GM13977 (cell line): ENCODE results near the gene TRPC3.

Experiments
- DNase-seq: peaks from one replicate; pipeline ENCODE4 v3.0.0; 2012; ENCODE audit warnings: low spot score
- in situ Hi-C: fragments of 300-500 bp; cut with MboI; formaldehyde crosslinking; loops from one replicate; pipeline ENCODE4 v1.12.0; 2022; ENCODE audit warnings: low sequenced_read_pairs, low pct_unique_long_range_greater_than_20kb, mixed read lengths, inconsistent platforms; ENCODE audit not compliant: unreplicated experiment
- TF ChIP-seq, protein P1 (sequence below): IDR thresholded peaks from 2 replicates; pipeline ENCODE4 v1.5.1; 2012; ENCODE audit warnings: mild to moderate bottlenecking, control low read depth; ENCODE audit not compliant: insufficient read depth; ENCODE audit errors: extremely low read depth, missing control alignments

Gene TRPC3

GRCh38 chr4:121951521-121952110, at the start of gene TRPC3:
TSS of gene TRPC3 (minus strand) at chr4:121952060. CDS start at chr4:121951680, 380 bp downstream.
- peak; percentile 58 for DNase-seq
- in situ Hi-C loops, result no loop called here
- TF ChIP-seq, protein P1, sequence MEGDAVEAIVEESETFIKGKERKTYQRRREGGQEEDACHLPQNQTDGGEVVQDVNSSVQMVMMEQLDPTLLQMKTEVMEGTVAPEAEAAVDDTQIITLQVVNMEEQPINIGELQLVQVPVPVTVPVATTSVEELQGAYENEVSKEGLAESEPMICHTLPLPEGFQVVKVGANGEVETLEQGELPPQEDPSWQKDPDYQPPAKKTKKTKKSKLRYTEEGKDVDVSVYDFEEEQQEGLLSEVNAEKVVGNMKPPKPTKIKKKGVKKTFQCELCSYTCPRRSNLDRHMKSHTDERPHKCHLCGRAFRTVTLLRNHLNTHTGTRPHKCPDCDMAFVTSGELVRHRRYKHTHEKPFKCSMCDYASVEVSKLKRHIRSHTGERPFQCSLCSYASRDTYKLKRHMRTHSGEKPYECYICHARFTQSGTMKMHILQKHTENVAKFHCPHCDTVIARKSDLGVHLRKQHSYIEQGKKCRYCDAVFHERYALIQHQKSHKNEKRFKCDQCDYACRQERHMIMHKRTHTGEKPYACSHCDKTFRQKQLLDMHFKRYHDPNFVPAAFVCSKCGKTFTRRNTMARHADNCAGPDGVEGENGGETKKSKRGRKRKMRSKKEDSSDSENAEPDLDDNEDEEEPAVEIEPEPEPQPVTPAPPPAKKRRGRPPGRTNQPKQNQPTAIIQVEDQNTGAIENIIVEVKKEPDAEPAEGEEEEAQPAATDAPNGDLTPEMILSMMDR, result no peak

DNA sequence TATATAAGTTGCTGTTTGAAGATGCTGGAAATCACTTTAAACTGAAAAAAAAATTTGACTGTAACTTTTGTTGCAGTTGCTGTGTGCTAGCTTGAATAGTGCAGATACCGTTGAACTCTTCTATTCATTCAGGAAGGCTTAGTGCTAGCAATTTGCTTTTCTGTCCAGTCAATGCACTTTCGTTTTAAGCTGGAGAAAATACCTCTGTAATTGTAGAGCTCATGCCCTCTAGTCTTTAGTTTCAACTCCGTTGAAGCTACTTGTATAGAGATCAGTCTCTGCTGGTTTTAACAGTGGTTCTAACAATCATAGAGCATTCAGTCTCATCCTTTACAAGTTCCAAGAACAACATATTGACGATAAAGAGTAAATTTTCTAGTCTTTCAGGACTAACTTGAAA, 49.0 kb upstream of the TRPC3 start:
- DNase-seq, result no peak
- in situ Hi-C loops, result no loop called here
- TF ChIP-seq, protein P1, result no peak

DNA sequence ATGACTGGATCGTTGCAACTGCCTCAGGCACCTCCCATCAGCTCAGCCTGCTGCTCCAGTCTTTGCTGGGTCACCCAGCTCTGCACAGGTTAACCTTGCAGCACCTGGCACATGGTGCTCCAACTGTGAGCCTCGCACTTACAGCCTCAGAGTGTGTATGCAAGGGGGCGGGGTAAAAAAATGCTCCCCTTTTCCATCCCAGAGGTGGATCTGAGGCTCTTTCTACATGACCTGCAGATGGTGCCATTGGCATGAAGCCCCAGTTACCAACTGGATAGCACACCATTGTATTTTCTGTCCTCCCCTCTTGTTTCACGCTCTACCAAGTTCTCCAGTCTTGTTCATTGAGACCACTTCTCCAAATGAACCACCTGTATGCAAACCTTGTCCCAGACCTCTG, 46.2 kb upstream of the TRPC3 start:
- DNase-seq, result no peak
- in situ Hi-C loops, result no loop called here
- TF ChIP-seq, protein P1, result no peak

DNA sequence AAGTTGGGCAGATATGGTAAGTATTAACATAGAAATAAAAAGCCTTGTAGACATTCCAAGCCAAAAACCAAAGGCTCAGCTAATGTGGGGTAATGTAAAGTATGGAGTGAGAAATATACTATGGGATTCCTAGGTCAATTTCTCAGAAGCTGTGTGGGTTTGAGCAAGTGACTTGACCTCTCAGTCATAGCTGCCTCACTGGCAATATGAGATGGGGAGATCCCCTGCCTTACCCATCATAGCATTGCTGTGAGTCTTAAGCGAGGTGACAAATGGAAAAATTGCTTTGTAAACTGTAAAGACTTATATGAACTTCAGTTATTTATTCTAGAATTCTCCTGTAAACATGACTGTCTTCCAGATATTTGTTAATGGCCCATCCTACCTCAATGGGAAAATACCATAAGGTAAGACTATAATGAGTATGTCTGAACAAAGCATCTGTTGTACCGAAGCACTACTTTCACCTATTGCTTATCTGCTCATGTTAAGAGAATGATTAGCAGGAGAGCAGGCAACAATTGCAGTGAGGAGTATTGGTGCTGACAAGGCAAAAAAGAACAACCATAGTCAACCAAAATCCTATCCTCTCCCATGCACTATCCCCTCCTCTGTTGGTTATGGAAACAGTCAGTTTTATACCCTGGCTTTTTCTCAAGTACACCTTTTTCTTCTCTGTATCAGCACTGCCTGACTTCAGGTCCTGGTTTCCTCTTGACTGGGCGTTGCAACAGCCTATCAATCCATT, 44.1 kb upstream of the TRPC3 start:
- TF ChIP-seq, protein P1, result no peak
- in situ Hi-C loops, result no loop called here
- no peak for DNase-seq

GRCh38 chr4:121991968-121992367, 40.1 kb upstream of the TRPC3 start:
- TF ChIP-seq, protein P1, result no peak
- DNase-seq, result no peak
- in situ Hi-C loops, result no loop called here

DNA sequence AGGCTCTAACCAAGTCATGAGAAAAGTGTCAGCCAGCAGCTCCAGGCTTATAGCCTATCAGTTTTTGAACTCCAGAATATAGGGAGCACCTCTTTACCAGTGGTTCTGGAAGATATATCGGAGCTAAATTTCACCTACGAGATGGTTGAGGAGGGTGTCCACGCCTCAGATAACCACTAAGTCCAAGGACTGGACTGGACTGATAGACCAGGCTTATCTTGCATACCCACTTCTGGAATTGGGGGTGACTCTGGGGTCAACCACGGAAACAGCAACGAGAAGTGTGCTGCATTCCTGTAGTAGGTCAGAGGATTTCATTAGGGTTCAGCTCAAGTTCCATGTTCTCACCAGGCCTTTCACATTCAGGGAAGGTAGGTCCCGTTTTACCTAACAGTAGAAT, 38.6 kb upstream of the TRPC3 start:
- in situ Hi-C loops, result no loop called here
- no peak for DNase-seq
- TF ChIP-seq, protein P1, result no peak
